GM18511 (cell line): ENCODE measurements around the gene WDR45.

Source experiments
- ATAC-seq: cut with Tn5 transposase; IDR thresholded peaks from one replicate; pipeline ENCODE4 v1.9.1; 2021; ENCODE audit warnings: mild to moderate bottlenecking, moderate library complexity; ENCODE audit not compliant: unreplicated experiment

WDR45 gene

DNA sequence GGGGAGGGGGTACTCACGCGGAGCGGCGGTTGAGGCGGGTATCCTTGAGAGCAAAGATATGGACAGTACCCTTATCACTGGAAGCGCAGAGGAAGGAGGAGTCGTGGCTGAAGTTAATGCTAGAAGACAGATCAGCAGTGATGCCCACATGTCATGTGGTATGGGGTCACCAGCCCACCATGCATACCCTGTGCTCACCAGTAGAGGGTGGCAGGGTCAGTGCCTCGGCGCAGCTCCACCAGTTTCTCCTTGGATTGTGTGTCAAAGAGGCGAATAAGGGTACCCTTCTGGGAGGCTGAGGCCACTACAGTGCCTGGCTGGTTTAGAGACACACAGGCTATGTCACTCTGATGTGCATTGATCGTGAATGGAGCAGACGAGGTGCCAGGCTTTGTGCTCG is 4.3 kb downstream of the WDR45 start:
- ATAC-seq = no peak

DNA sequence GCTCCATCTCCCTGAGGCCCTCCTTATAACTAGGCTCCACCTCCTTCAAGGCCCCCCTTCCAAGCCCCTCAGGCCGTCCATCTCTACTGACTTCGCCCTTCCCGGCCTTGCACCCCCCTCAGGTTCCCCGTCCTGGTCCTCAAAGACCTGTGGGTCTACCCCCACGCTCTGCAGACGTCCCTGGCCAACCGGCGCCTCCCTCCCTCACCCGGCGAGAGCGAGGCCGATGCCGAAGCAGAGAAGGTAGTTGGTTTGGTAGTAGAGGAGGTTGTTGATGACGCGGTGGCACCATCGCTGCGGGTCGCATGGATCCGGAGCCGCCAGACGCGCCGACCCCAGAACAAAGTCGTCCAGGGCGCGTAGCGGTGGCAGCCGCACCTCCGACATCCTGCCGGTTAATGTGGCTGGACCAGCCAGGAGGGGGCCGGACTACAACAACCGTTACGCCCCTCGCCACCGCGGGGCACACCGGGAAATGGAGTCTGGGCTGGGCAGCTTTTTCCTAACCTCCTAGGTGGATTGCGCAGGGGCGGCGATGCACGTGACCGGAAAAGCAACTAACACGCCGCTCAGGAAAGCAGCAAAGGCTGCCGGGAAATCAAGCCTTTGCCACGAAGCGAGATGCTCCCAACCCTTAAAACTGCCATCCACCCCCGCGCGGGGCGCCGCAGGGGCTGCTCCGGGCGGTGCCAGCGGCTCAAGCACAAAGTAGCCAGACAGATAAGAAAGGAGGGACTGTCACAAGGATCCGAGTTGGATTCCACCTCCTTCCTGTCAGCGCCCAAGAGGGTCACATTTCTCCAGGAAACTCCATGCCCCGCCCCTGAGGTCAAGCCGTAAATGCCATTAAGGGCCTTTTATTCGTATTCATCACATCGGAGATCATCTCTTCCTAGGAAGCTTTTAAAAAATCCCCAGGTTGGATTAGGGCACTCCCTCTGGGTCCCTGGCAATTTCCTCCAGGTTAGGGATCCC is 5.8 kb downstream of the WDR45 start, which contains the start of gene PRAF2:
Gene PRAF2, minus strand, starts transcription at position 402 of the 975 bp plus-strand sequence. Its CDS starts 15 bp downstream, at position 387.
- peak; percentile 91 for ATAC-seq

DNA sequence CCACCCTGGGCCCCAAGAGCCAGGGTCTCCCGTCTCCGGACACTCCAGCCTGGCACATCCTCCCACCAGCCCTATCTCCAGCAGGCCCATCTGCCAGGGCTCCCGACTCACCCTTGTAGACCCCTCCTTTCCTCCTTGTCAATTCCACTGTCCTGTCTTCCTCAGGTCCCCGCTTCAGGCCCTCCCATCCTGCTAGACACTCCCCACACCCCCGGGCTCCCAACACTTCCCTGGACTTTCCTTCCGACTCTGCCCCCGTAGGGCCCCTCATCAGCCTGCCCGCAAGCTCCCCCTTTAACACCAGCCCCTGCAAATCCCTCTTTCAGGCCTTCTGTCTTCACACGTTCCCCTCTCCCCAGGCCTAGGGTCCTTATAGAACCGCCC is 7.0 kb downstream of the WDR45 start:
- no peak for ATAC-seq

DNA sequence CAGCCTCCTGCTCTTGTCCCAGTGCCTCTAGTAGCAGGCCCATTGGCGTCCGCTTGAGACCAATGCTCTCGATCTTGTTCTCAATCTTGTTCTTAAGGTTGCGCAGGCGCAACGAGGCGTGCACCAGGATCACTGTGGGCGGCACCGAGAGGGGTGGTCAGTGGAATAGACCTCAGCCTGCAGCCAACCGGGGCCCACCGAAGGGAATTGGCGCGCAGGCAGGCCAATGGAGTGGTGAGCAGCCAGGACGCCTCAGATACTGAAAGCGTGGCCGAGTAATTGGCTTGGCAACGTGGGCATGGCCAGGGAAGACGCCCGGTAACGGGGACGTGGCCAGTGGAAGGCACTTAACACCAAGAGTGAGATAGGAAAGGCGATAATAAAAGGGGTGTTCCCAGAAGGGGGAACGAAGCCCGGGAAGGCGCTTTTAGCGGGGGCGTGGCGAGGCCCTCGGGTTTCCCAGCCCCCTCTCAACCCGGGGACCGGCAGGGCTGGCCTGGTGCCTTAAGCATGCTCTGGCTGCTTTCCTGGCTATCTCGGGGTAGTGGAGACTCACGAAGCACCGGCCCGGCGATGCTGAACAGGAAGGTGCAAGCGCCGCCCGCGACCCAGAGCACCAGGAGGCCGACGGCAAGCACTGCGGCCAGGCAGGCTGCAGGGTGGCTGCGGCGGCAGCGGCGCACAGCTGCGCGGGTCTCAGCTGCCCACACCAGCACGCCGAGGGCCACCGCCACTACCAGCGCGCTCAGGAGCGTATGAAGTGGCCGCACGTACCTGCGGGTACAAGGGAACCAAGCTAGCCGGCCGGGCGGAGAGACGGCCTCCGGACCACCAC is 7.6 kb downstream of the WDR45 start:
- no peak for ATAC-seq

GRCh38 chrX:49070988-49071387 is 8.7 kb downstream of the WDR45 start:
- ATAC-seq = no peak

DNA sequence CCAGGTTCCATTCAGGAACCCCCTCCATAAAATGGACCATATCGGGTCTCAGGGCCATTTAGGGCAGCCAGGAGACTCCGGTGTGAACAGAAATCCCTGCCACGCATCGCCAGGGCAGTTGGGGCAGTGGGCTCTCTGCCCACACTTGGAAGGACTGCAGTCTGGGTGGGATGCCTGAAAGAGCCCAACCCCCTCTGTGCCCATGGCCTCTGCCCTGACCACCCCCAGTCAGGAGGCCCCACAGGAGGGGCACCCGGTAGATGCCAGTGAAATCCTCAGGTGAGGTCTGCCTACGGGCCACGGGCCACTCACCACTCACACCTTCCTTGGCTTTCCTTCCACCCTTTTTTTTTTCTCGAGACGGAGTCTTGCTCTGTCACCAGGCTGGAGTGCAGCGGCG is 10.6 kb downstream of the WDR45 start:
- no peak for ATAC-seq

DNA sequence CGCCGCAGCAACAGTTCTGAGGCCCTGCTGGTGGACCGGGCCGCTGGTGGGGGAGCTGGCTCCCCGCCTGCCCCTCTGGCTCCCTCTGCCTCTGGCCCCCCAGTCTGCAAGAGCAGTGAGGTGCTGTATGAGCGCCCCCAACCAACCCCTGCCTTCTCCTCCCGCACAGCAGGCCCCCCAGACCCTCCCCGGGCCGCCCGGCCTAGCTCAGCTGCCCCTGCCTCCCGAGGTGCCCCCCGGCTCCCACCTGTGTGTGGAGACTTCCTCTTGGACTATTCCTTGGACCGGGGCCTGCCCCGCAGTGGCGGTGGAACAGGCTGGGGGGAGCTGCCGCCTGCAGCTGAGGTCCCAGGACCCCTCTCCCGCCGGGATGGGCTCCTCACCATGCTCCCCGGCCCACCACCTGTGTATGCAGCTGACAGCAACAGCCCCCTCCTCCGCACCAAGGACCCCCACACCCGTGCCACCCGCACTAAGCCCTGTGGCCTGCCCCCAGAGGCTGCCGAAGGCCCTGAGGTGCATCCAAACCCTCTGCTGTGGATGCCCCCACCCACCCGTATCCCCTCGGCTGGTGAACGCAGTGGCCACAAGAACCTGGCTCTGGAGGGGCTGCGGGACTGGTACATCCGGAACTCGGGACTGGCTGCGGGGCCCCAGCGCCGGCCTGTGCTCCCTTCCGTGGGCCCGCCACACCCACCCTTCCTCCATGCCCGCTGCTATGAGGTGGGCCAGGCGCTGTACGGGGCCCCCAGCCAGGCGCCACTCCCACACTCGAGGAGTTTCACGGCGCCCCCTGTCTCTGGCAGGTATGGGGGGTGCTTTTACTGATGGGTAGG is 12.2 kb downstream of the WDR45 start:
- ATAC-seq = no peak

DNA sequence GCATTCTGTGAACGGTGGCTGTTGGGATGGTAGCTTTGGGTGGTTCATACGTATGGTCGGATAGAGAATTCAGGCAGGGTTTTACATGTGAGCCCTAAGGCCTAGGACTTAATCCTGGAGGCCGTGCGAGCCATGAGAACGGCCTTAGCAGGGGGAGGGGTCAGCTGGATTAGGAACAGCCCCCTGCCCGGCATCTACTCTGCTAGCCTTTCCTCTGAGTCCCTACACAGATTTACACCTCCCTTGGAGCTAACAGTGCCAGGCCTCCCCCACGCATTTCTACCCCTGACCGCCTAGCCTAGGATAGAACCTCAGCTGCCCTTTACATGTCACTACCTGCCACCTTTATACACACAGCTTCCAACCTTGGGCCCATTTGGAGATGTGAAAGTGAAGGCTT is 13.0 kb downstream of the WDR45 start:
- no peak for ATAC-seq

DNA sequence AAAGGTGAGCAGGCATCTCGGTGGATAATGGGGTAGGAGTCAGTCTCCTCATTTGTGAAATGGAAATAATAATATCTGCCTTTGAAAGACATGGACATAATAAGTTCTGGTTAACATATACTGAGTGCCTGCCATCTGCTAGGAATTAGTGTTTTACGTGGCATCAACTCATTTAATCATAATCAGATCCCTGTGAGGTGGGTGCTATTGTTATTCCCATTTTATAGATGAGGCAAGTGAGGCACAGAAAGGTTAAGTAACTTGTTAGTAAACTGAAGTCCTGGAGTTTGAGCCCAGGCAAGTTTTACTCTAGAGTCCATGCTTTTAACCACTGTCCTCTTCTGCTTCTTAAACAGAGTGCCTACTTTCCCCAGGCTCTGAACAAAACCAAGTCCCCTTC is 13.4 kb downstream of the WDR45 start:
- ATAC-seq = no peak

DNA sequence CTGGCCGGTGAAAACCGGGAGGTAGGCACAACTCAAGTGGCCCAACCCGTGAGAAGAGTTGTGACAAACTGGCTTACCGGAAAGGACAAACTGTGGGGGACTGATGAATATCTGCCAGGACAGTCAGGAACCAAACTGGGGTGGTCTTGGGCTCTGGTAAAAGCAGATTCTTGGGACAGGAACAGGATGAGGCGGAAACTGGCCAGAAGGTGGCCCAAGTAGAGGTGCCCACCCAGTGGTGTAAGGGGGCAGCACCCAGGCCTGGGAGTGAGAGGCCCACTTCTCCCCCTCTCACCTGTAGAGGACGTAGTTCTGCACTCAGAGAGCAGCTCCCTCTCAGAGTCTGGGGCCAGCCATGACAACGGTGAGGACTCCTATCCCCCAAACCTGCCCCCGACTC is 15.0 kb downstream of the WDR45 start:
- ATAC-seq = no peak

DNA sequence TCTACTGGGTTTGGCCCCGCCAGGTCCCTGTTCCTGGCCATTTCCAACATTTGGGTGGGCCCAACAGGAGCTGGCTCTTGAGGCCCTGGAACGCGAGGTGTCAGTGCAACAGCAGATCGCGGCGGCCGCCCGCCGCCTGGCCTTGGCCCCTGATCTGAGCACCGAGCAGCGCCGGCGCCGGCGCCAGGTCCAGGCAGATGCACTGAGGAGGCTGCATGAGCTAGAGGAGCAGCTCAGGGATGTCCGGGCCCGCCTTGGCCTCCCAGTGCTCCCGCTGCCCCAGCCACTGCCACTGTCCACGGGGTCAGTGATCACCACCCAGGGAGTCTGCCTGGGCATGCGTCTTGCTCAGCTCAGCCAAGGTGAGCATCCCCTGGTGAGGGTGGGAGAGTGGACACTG is 15.4 kb downstream of the WDR45 start:
- no peak for ATAC-seq

GRCh38 chrX:49063715-49064114 is 16.0 kb downstream of the WDR45 start:
- ATAC-seq = no peak

DNA sequence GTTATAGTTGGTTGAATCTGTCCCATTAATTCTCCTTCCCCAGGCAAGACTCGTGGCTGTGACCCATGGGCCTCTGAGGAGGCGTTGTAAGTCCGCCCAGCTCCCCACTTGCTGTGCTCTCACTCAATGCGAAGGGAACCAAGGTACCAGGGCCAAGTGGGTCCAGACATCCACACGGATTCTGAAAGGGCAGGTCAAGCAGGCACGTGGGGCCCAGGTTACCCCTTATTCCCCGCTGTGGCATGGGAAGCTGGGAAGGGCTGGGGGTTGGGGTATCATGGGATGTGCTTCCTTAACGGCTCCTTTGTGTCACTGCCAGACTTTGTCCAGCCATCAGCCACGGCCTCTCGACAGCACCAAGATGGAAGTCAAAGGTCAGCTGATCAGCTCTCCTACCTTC is 17.8 kb downstream of the WDR45 start:
- no peak for ATAC-seq

DNA sequence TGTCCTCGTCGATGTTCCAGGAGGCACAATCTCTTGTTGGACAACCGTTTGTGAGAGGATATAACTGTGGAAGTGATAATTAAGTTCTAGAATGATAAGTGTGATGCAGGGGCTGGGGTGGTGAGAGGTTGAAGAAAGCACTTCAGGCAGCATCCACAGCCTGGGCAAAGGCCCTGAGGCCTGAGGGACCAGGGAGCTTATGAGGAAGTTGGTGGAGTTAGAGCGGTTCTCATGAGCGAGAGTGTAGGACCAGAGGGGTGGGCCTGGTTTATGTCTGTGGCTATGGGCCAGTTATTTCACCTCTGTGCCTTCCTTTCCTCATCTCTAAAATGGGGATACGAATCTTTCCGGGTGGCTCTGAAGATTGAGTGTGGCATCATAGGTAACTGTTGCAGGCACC is 18.2 kb downstream of the WDR45 start:
- no peak for ATAC-seq

- ATAC-seq = no peak
Observed at GRCh38 chrX:49060914-49061313, 18.8 kb downstream of the WDR45 start.

GRCh38 chrX:49059681-49060085 is 20.0 kb downstream of the WDR45 start:
- no peak for ATAC-seq

DNA sequence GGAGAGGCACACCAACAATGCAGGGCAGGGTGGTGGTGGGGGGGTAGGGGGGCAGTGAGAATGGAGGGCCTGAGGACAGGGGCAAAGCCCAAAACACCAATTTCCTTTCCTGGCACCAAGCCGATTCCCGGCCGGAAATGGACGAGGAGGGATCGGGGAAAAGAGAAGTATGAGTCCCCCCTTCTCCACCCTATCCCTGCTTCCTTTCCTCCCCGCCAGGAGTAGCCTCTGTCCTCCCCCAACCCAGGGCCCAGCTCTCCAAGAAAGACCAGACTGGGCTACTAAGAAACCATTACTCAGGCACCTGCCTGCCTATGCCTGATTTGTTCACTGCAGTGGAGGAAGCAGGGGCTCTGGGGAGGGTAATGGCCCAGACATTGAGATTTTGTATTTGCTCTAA is 20.5 kb downstream of the WDR45 start:
- ATAC-seq = no peak

DNA sequence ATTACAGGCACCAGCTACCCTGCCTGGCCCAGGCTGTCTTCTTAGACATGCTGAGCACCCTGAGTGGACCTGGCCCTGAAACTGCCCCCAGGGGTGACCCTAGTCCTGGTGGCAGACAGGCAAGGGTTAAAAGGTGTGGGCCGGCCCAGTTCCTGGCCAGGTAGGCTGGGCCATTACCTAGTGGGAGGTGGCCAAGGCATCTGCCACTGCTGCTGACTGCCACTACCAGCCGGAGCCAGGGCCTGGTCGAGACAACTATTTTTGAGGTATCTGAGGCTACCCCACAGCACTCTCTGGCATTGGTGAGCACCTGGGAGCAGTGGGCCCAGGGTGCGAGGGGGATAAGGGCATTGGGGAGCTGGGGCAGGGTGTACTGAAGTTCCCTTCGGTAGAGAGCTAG is 20.9 kb downstream of the WDR45 start, which contains the start of gene CCDC120:
Gene CCDC120, plus strand, starts transcription at position 206 of the 400 bp plus-strand sequence. CDS start 3,043 bp downstream, outside the sequence.
- ATAC-seq = no peak

DNA sequence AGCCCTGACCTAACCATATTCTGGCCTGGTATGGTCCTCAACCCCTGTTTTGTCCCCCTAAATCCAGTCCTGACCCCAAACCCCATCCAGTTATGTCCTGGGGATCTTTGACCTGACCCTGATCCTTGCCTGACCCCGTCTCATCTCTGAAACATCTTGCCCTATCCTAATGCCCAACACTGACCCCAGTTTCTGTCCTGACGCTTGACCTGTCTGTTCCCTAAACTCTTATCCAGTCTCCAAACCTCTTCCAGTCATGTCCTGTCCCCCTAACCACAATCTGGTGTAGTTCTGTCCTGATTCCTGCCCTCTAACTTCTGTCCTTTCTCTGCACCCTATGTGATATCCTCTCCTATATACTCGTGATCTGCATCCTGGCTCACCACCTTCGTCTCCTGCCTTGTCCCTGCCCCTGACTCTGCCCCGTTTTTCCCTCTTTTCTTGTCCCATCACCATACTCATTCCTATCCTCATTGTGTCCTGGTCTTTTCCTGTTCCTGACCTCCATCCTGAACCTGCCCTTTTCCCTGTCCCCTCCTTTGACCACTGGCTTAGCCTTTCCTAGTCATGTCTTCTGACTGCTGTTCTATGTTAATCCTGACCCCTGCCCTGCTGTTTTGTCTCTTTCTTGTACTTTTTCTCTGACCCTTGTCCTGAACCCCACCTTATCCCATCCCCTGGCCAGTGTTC is 25.5 kb downstream of the WDR45 start:
- no peak for ATAC-seq
